A673 (cell line): ENCODE results near the gene KCTD16. TPM values are rescaled to one million over a fixed set of nuclear protein-coding genes. Genes with fewer than 3 reads are reported as not detected.
A peak's percentile ranks its signal among the peaks of the same experiment; 100 is the strongest.

Experiments
- BruUV-seq: library from RNA; stranded (reverse); fragments of 400-500 nt; replicated peaks from 2 replicates; lab custom pipeline; 2021; lab: Mats Ljungman, UMichigan
- CTCF ChIA-PET: fragments of 300-600 bp; sonication (Branson Sonifier 250); formaldehyde crosslinking; loops from one replicate; lab custom pipeline; 2022; ENCODE audit warnings: antibody characterized with exemption; lab: Charles Lee
- POLR2A ChIA-PET: fragments of 300-600 bp; sonication (Branson Sonifier 250); formaldehyde crosslinking; loops from one replicate; lab custom pipeline; 2022; ENCODE audit warnings: antibody characterized with exemption; ENCODE audit not compliant: low non-redundant PET; lab: Charles Lee
- DNase-seq: peaks from one replicate; pipeline ENCODE4 v3.0.0-alpha.2; 2015; ENCODE audit warnings: low spot score
- H3K27ac ChIP-seq: fragments of 200-600 bp; sonication (generic); 2 replicates; pipeline ENCODE4 v1.5.1; 2016; ENCODE audit warnings: mixed run types, low read depth, mild to moderate bottlenecking, mixed read lengths, antibody characterized with exemption, low read length; ENCODE audit not compliant: poor library complexity, severe bottlenecking
- H3K27me3 ChIP-seq: fragments of 200-600 bp; sonication (generic); replicated peaks from 2 replicates; pipeline ENCODE4 v1.6.1; 2017; ENCODE audit warnings: mixed run types, low read depth, mild to moderate bottlenecking, mixed read lengths, antibody characterized with exemption, low read length; ENCODE audit not compliant: insufficient read depth, poor library complexity
- H3K36me3 ChIP-seq: fragments of 200-600 bp; sonication (generic); 2 replicates; pipeline ENCODE4 v1.6.1; 2016; ENCODE audit warnings: mixed run types, mild to moderate bottlenecking, mixed read lengths, antibody characterized with exemption, low read length; ENCODE audit not compliant: insufficient read depth, poor library complexity, severe bottlenecking
- H3K4me1 ChIP-seq: fragments of 200-600 bp; sonication (generic); 2 replicates; pipeline ENCODE4 v1.6.1; 2017; ENCODE audit warnings: mixed run types, mild to moderate bottlenecking, mixed read lengths, antibody characterized with exemption, low read length; ENCODE audit not compliant: insufficient read depth, poor library complexity, severe bottlenecking
- H3K4me3 ChIP-seq: fragments of 200-600 bp; sonication (generic); 2 replicates; pipeline ENCODE4 v1.5.1; 2016; ENCODE audit warnings: low read depth, mixed run types, mild to moderate bottlenecking, mixed read lengths, low read length; ENCODE audit not compliant: poor library complexity, severe bottlenecking
- H3K9me3 ChIP-seq: fragments of 200-600 bp; sonication (generic); 2 replicates; pipeline ENCODE4 v1.6.1; 2016; ENCODE audit warnings: mixed run types, low read depth, mild to moderate bottlenecking, mixed read lengths, antibody characterized with exemption, low read length; ENCODE audit not compliant: poor library complexity, severe bottlenecking
- EZH2 ChIP-seq: fragments of 200-600 bp; sonication (generic); IDR thresholded peaks from 2 replicates; pipeline ENCODE4 v1.6.1; 2017; ENCODE audit warnings: borderline replicate concordance, low read depth, mild to moderate bottlenecking, mixed read lengths, antibody characterized with exemption, low read length; ENCODE audit not compliant: poor library complexity, severe bottlenecking
- intact Hi-C: fragments of 100-400 bp; cut with micrococcal nuclease; formaldehyde crosslinking; loops from one replicate; pipeline ENCODE4 v1.10.0; 2022; ENCODE audit not compliant: unreplicated experiment
- total RNA-seq: library from RNA; stranded (reverse); gene quantifications from 2 replicates; pipeline ENCODE4 v1.2.3, GENCODE V29; 2021
- TF ChIP-seq, protein P1 (sequence below): fragments of 300-800, 200-600 bp; sonication (generic); conservative IDR thresholded peaks from 2 replicates; pipeline ENCODE4 v1.5.1; 2017; ENCODE audit warnings: low read depth, mild to moderate bottlenecking, antibody characterized with exemption, low read length, moderate library complexity, mixed read lengths

The KCTD16 gene
- total RNA-seq, 1 experiment from 2014 or later: 1.1 TPM

DNA sequence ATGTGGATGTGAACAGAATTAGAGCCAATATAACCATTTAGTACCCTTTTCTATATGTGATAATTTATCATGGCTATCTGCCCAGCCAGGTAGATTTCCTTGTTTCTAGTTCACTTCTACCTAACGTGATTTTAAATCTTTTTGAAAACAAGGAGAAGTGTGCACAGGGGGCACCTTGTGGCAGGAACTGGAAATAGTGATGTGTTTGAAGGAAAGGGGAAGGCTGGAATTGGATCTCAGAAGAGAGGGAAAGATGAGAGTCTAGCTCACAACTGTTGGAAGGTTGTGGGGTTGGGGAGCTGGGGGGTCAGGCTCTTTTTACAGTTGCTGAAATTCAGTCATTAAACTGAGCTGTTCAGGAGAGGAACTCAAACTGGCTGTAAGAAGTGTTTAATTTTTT, 219.5 kb downstream of the KCTD16 start:
- Histone ChIP-seq H3K27ac (no peak overlapping the region), H3K9me3 (no peaks in the 10 kb centered on the region), H3K27me3 (no peaks in the 10 kb centered on the region), H3K4me1 (no peaks in the 10 kb centered on the region), H3K4me3 (no peak overlapping the region), H3K36me3 (no peaks in the 10 kb centered on the region)
- ChIA-PET CTCF (no interaction called here), POLR2A (no interaction called here)
- intact Hi-C loops: no loop called here
- no TSS peak for BruUV-seq
- peak; percentile 4 for DNase-seq
- TF ChIP-seq EZH2: no peak
- TF ChIP-seq, protein P1, sequence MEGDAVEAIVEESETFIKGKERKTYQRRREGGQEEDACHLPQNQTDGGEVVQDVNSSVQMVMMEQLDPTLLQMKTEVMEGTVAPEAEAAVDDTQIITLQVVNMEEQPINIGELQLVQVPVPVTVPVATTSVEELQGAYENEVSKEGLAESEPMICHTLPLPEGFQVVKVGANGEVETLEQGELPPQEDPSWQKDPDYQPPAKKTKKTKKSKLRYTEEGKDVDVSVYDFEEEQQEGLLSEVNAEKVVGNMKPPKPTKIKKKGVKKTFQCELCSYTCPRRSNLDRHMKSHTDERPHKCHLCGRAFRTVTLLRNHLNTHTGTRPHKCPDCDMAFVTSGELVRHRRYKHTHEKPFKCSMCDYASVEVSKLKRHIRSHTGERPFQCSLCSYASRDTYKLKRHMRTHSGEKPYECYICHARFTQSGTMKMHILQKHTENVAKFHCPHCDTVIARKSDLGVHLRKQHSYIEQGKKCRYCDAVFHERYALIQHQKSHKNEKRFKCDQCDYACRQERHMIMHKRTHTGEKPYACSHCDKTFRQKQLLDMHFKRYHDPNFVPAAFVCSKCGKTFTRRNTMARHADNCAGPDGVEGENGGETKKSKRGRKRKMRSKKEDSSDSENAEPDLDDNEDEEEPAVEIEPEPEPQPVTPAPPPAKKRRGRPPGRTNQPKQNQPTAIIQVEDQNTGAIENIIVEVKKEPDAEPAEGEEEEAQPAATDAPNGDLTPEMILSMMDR: peak; percentile 49

GRCh38 chr5:144391044-144391443, 220.4 kb downstream of the KCTD16 start:
- no peaks in the 10 kb centered on the region for H3K9me3 ChIP-seq
- BruUV-seq: no TSS peak
- H3K4me3 ChIP-seq: no peak overlapping the region
- TF ChIP-seq, protein P1: no peak
- no peak for TF ChIP-seq EZH2
- CTCF ChIA-PET: no interaction called here
- H3K36me3 ChIP-seq: no peaks in the 10 kb centered on the region
- intact Hi-C loops: no loop called here
- no peak overlapping the region for H3K27ac ChIP-seq
- POLR2A ChIA-PET: no interaction called here
- no peaks in the 10 kb centered on the region for H3K4me1 ChIP-seq
- H3K27me3 ChIP-seq: no peaks in the 10 kb centered on the region
- no peak for DNase-seq

GRCh38 chr5:144393641-144394435, 223.2 kb downstream of the KCTD16 start:
- TF ChIP-seq EZH2: no peak
- TF ChIP-seq, protein P1: peak; percentile 27; the same call in 1 of the 2 replicates
- H3K27me3 ChIP-seq: no peaks in the 10 kb centered on the region
- ChIA-PET CTCF (interaction anchor here (0.7 kb wide), 1 partner anchor 1167 kb away, joined by 3 read pairs; no protein-coding TSS in a partner anchor), POLR2A (no interaction called here)
- no peaks in the 10 kb centered on the region for H3K9me3 ChIP-seq
- intact Hi-C loops: no loop called here
- H3K4me3 ChIP-seq: no peak overlapping the region
- no peak for DNase-seq
- BruUV-seq: no TSS peak
- H3K36me3 ChIP-seq: no peaks in the 10 kb centered on the region
- no peak overlapping the region for H3K27ac ChIP-seq
- no peaks in the 10 kb centered on the region for H3K4me1 ChIP-seq
